Stomach (tissue), 9 donors: ENCODE results near the gene UBA1. TPM values are rescaled to one million over a fixed set of nuclear protein-coding genes. Genes with fewer than 3 reads are reported as not detected.

Experiments
- DNase-seq, 2 donors: peaks; one replicate each; pipeline versions ENCODE4 v3.0.0 to v3.0.0-alpha.2; 2013 to 2019
- H3K27ac ChIP-seq, 5 donors: fragments of 200-600 bp in 4 of 5; sonication (generic) in 4 of 5; one replicate each; pipeline ENCODE4 v1.5.1; 2013 to 2019; ENCODE audit warnings: mild to moderate bottlenecking in 1 of 5, moderate library complexity in 1 of 5
- H3K27me3 ChIP-seq, 3 donors: fragments of 200-600 bp; sonication (generic); one replicate each; pipeline ENCODE4 v1.5.1; 2017 to 2019; ENCODE audit warnings: mixed run types in 1 of 3
- H3K36me3 ChIP-seq, 4 donors: fragments of 200-600 bp; sonication (generic); 1 replicate in 3 of 4; 2 replicates in 1 of 4; pipeline ENCODE4 v1.5.1; 2016 to 2019
- H3K4me1 ChIP-seq, 4 donors: fragments of 200-600 bp; sonication (generic); one replicate each; pipeline ENCODE4 v1.5.1; 2016 to 2019
- H3K4me3 ChIP-seq, 4 donors: fragments of 200-600 bp; sonication (generic) in 3 of 4; one replicate each; pipeline ENCODE4 v1.5.1; 2016 to 2019; ENCODE audit warnings: mild to moderate bottlenecking in 1 of 4
- H3K9me3 ChIP-seq, 4 donors: fragments of 200-600 bp; sonication (generic); one replicate each; pipeline ENCODE4 v1.5.1; 2016 to 2019
- CTCF ChIP-seq, 7 experiments: fragments of 450-650 bp in 4 of 7; fragments of 200-600 bp in 3 of 7; sonication (generic) in 3 of 7; IDR thresholded peaks; one replicate each; pipeline ENCODE4 v1.5.1; 2016 to 2019; ENCODE audit warnings: antibody characterized with exemption in 7 of 7, control low read depth in 2 of 7, mild to moderate bottlenecking in 1 of 7
- EP300 ChIP-seq: sonication (generic); formaldehyde crosslinking; IDR thresholded peaks from one replicate; pipeline ENCODE4 v1.6.1; 2017; ENCODE audit warnings: antibody characterized with exemption
- POLR2A ChIP-seq, 4 donors: fragments of 450-650 bp; IDR thresholded peaks; one replicate each; pipeline ENCODE4 v1.6.1; 2016; ENCODE audit warnings: antibody characterized with exemption in 4 of 4, control low read depth in 2 of 4, mild to moderate bottlenecking in 1 of 4, moderate library complexity in 1 of 4
- POLR2AphosphoS5 ChIP-seq, 3 donors: sonication (generic); formaldehyde crosslinking; IDR thresholded peaks; one replicate each; pipeline ENCODE4 v1.6.1; 2016; ENCODE audit warnings: antibody characterized with exemption in 3 of 3
- WGBS, 5 donors: extraction: QIAGEN DNeasy Blood & Tissue Kit in 3 of 5; methylation state at CpG; one replicate each; pipeline versions ENCODE4 v1.1.5 to v1.1.7; 2013 to 2018; 5-methylcytosine and 5-hydroxymethylcytosine counted together
- intact Hi-C: fragments of 100-400 bp; cut with DNase I; formaldehyde crosslinking; loops from one replicate; pipeline ENCODE4 v1.15.1; 2023; ENCODE audit warnings: low total_unique reads
- polyA plus RNA-seq, 3 donors: library from polyadenylated mRNA; stranded (reverse); fragments of 200-250 nt; gene quantifications; one replicate each; pipeline ENCODE4 v1.2.3, GENCODE V29; 2013
- total RNA-seq, 5 donors: library from RNA; depleted of rRNA; stranded (reverse); fragments of >200 nt; gene quantifications; one replicate each; pipeline versions ENCODE4 v1.1.0 to v1.2.3, GENCODE V29; 2014 to 2016
- donor health status: healthy with polysubstance abuse.
- donor health status: Bipolar disorder and iron deficiency.
- donor health status: healthy.

UBA1 gene
- total and polyA plus RNA-seq, 8 donors, result 59.3 to 278 (median 86.9) TPM

GRCh38 chrX:47182106-47182700 lies 11.4 kb upstream of the UBA1 start:
- peaks cover 0 to 29% (median 0%) of the 10 kb centered on the region in 3 donors for H3K27me3 ChIP-seq
- no peak for TF ChIP-seq CTCF (IDR thresholded peaks at IDR 0.05)
- no peak for TF ChIP-seq POLR2AphosphoS5 (IDR thresholded peaks at IDR 0.05)
- no peak for TF ChIP-seq EP300
- TF ChIP-seq POLR2A (IDR thresholded peaks at IDR 0.05), result no peak
- no peaks in the 10 kb centered on the region for H3K4me1 ChIP-seq
- intact Hi-C loops, result no loop called here
- H3K27ac ChIP-seq, result no peak overlapping the region
- no peak overlapping the region for H3K4me3 ChIP-seq
- 79 to 93% (median 88%) methylated on average over 8 to 9 of the region's 9 CpGs for WGBS, 5 donors
- no peak for DNase-seq
- no peaks in the 10 kb centered on the region for H3K9me3 ChIP-seq
- H3K36me3 ChIP-seq, result peaks cover 54 to 100% (median 99%) of the 10 kb centered on the region in 4 donors

- 80 to 93% (median 89%) methylated on average over 1 to 4 of the region's 4 CpGs for WGBS, 5 donors
- intact Hi-C loops, result no loop called here
- no peak overlapping the region for H3K27ac ChIP-seq
- DNase-seq, result no peak
- H3K27me3 ChIP-seq, result peaks cover 0 to 24% (median 0%) of the 10 kb centered on the region in 3 donors
- no peaks in the 10 kb centered on the region for H3K4me1 ChIP-seq
- H3K9me3 ChIP-seq, result no peaks in the 10 kb centered on the region
- no peak overlapping the region for H3K4me3 ChIP-seq
- H3K36me3 ChIP-seq, result peaks cover 40 to 84% (median 78%) of the 10 kb centered on the region in 4 donors
- TF ChIP-seq POLR2AphosphoS5 (IDR thresholded peaks at IDR 0.05), result no peak
- no peak for TF ChIP-seq EP300
- no peak for TF ChIP-seq CTCF (IDR thresholded peaks at IDR 0.05)
- TF ChIP-seq POLR2A (IDR thresholded peaks at IDR 0.05), result no peak
These were observed 9.1 kb upstream of the UBA1 start for GRCh38 chrX:47184486-47184885.

GRCh38 chrX:47185241-47185640 lies 8.4 kb upstream of the UBA1 start:
- peaks cover 33 to 76% (median 70%) of the 10 kb centered on the region in 4 donors for H3K36me3 ChIP-seq
- intact Hi-C loops, result no loop called here
- H3K9me3 ChIP-seq, result no peaks in the 10 kb centered on the region
- WGBS, 5 donors, result 88 to 96% (median 92%) methylated on average over 5 to 17 of the region's 17 CpGs
- DNase-seq, result no peak
- peaks cover 0 to 24% (median 0%) of the 10 kb centered on the region in 3 donors for H3K27me3 ChIP-seq
- TF ChIP-seq CTCF (IDR thresholded peaks at IDR 0.05) (no peak), POLR2A (IDR thresholded peaks at IDR 0.05) (no peak), EP300 (no peak), POLR2AphosphoS5 (IDR thresholded peaks at IDR 0.05) (no peak)
- H3K4me3 ChIP-seq, result no peak overlapping the region
- H3K27ac ChIP-seq, result no peak overlapping the region
- peaks cover 0 to 2% (median under 1%) of the 10 kb centered on the region in 4 donors for H3K4me1 ChIP-seq

GRCh38 chrX:47186096-47186740 lies 7.4 kb upstream of the UBA1 start:
- Histone ChIP-seq H3K4me1 (peaks cover 0 to 10% (median 6%) of the 10 kb centered on the region in 4 donors), H3K27me3 (peaks cover 0 to 33% (median 0%) of the 10 kb centered on the region in 3 donors), H3K36me3 (peaks cover 27 to 66% (median 60%) of the 10 kb centered on the region in 4 donors), H3K27ac (no peak overlapping the region), H3K9me3 (no peaks in the 10 kb centered on the region), H3K4me3 (no peak overlapping the region)
- no peak for DNase-seq
- intact Hi-C loops, result no loop called here
- no peak for TF ChIP-seq CTCF (IDR thresholded peaks at IDR 0.05)
- no peak for TF ChIP-seq EP300
- WGBS, 5 donors, result 85 to 94% (median 91%) methylated on average over 7 to 27 of the region's 27 CpGs
